WTC11 (cell line): ENCODE results near the gene GNAS-AS1. TPM values are rescaled to one million over a fixed set of nuclear protein-coding genes. Genes with fewer than 3 reads are reported as not detected.

Experiments used
- ATAC-seq: fragments of 200-7000 bp; cut with Tn5 transposase; 2 replicates; pipeline ENCODE4 v1.10.0; 2021; ENCODE audit warnings: mild to moderate bottlenecking, moderate library complexity
- CTCF ChIA-PET: fragments of 300-600 bp; sonication (Branson Sonifier 250); formaldehyde crosslinking; loops from one replicate; lab custom pipeline; 2021; ENCODE audit warnings: antibody characterized with exemption; lab: Charles Lee
- POLR2A ChIA-PET: fragments of 350-600 bp; sonication (Branson Sonifier 250); formaldehyde crosslinking; loops from one replicate; lab custom pipeline; 2021; ENCODE audit warnings: antibody characterized with exemption; lab: Charles Lee
- DNase-seq: peaks from one replicate; pipeline ENCODE4 v3.0.0; 2021; ENCODE audit warnings: low spot score
- H3K27ac Mint-ChIP-seq: 2 replicates; pipeline ENCODE4 v1.8.0; 2021; ENCODE audit warnings: mixed read lengths
- H3K27me3 Mint-ChIP-seq: 2 replicates; pipeline ENCODE4 v1.8.0; 2021; ENCODE audit warnings: low read depth, mild to moderate bottlenecking, moderate library complexity, mixed read lengths
- H3K36me3 Mint-ChIP-seq: 2 replicates; pipeline ENCODE4 v1.8.0; 2021; ENCODE audit warnings: mixed read lengths
- H3K4me1 Mint-ChIP-seq: 2 replicates; pipeline ENCODE4 v1.8.0; 2022; ENCODE audit warnings: mixed read lengths
- H3K4me3 Mint-ChIP-seq: 2 replicates; pipeline ENCODE4 v1.8.0; 2021; ENCODE audit warnings: mild to moderate bottlenecking, moderate library complexity, mixed read lengths
- H3K9me3 Mint-ChIP-seq: 2 replicates; pipeline ENCODE4 v1.8.0; 2021; ENCODE audit warnings: mixed read lengths
- ELF4 ChIP-seq: sonication (generic); formaldehyde crosslinking; IDR thresholded peaks from 2 replicates; pipeline ENCODE4 v1.8.1; 2022; ENCODE audit warnings: low read depth, mild to moderate bottlenecking, moderate library complexity, missing genetic modification reagents
- ESRRA ChIP-seq: sonication (generic); formaldehyde crosslinking; IDR thresholded peaks from 2 replicates; pipeline ENCODE4 v1.8.1; 2022; ENCODE audit warnings: mild to moderate bottlenecking, missing genetic modification reagents, borderline replicate concordance
- HMGA2 ChIP-seq: fragments of 250-450 bp; sonication (Bioruptor Pico); IDR thresholded peaks from 2 replicates; pipeline ENCODE4 v1.4.0; 2021; ENCODE audit warnings: mild to moderate bottlenecking, moderate library complexity
- MLX ChIP-seq: sonication (generic); formaldehyde crosslinking; IDR thresholded peaks from 2 replicates; pipeline ENCODE4 v1.8.1; 2023; ENCODE audit warnings: mild to moderate bottlenecking, missing genetic modification reagents, moderate library complexity
- NFE2L1 ChIP-seq: sonication (generic); formaldehyde crosslinking; IDR thresholded peaks from 2 replicates; pipeline ENCODE4 v1.8.1; 2023; ENCODE audit warnings: missing genetic modification reagents
- NFYB ChIP-seq: sonication (generic); formaldehyde crosslinking; conservative IDR thresholded peaks from 2 replicates; pipeline ENCODE4 v1.8.0; 2022; ENCODE audit warnings: low read depth, missing genetic modification reagents
- SMAD3 ChIP-seq: sonication (generic); formaldehyde crosslinking; IDR thresholded peaks from 2 replicates; pipeline ENCODE4 v1.8.0; 2022; ENCODE audit warnings: missing genetic modification reagents, mild to moderate bottlenecking, borderline replicate concordance
- TP53 ChIP-seq: sonication (generic); formaldehyde crosslinking; IDR thresholded peaks from 2 replicates; pipeline ENCODE4 v1.8.1; 2023; ENCODE audit warnings: mild to moderate bottlenecking, missing genetic modification reagents
- ZBTB21 ChIP-seq: sonication (generic); formaldehyde crosslinking; IDR thresholded peaks from 2 replicates; pipeline ENCODE4 v1.8.1; 2023; ENCODE audit warnings: mild to moderate bottlenecking, missing genetic modification reagents, borderline replicate concordance
- ZNF232 ChIP-seq: sonication (generic); formaldehyde crosslinking; IDR thresholded peaks from 2 replicates; pipeline ENCODE4 v1.8.0; 2022; ENCODE audit warnings: mild to moderate bottlenecking, missing genetic modification reagents
- ZNF423 ChIP-seq: fragments of 250-450 bp; sonication (Bioruptor Pico); IDR thresholded peaks from 2 replicates; pipeline ENCODE4 v2.1.2; 2022; ENCODE audit warnings: mild to moderate bottlenecking, moderate library complexity
- total RNA-seq: library from RNA; stranded (reverse); gene quantifications from 3 replicates; pipeline ENCODE4 v1.2.3, GENCODE V29; 2021
- TF ChIP-seq, protein P1 (sequence below): sonication (generic); formaldehyde crosslinking; IDR thresholded peaks from 2 replicates; pipeline ENCODE4 v1.8.0; 2022; ENCODE audit warnings: mild to moderate bottlenecking, missing genetic modification reagents
- TF ChIP-seq, protein P2 (sequence below): sonication (generic); formaldehyde crosslinking; IDR thresholded peaks from 2 replicates; pipeline ENCODE4 v1.8.1; 2023; ENCODE audit warnings: mild to moderate bottlenecking, missing genetic modification reagents
- TF ChIP-seq, protein P3 (sequence below): sonication (generic); formaldehyde crosslinking; IDR thresholded peaks from 2 replicates; pipeline ENCODE4 v1.8.0; 2022; ENCODE audit warnings: mild to moderate bottlenecking, missing genetic modification reagents
- TF ChIP-seq, protein P4 (sequence below): fragments of 250-450 bp; sonication (Bioruptor Pico); IDR thresholded peaks from 2 replicates; pipeline ENCODE4 v1.9.0; 2021; ENCODE audit warnings: mild to moderate bottlenecking
- TF ChIP-seq, protein P5 (sequence below): fragments of 200-600 bp; IDR thresholded peaks from 2 replicates; pipeline ENCODE4 v1.8.0; 2022; ENCODE audit warnings: antibody characterized with exemption
- TF ChIP-seq, protein P6 (sequence below): sonication (generic); formaldehyde crosslinking; IDR thresholded peaks from 2 replicates; pipeline ENCODE4 v1.8.0; 2023; ENCODE audit warnings: missing genetic modification reagents, mild to moderate bottlenecking, borderline replicate concordance
- TF ChIP-seq, protein P7 (sequence below): sonication (generic); formaldehyde crosslinking; IDR thresholded peaks from 2 replicates; pipeline ENCODE4 v1.8.1; 2022; ENCODE audit warnings: mild to moderate bottlenecking, moderate library complexity, missing genetic modification reagents

Gene GNAS-AS1
- total RNA-seq, 1 experiment from 2014 or later: 12.2 TPM

DNA sequence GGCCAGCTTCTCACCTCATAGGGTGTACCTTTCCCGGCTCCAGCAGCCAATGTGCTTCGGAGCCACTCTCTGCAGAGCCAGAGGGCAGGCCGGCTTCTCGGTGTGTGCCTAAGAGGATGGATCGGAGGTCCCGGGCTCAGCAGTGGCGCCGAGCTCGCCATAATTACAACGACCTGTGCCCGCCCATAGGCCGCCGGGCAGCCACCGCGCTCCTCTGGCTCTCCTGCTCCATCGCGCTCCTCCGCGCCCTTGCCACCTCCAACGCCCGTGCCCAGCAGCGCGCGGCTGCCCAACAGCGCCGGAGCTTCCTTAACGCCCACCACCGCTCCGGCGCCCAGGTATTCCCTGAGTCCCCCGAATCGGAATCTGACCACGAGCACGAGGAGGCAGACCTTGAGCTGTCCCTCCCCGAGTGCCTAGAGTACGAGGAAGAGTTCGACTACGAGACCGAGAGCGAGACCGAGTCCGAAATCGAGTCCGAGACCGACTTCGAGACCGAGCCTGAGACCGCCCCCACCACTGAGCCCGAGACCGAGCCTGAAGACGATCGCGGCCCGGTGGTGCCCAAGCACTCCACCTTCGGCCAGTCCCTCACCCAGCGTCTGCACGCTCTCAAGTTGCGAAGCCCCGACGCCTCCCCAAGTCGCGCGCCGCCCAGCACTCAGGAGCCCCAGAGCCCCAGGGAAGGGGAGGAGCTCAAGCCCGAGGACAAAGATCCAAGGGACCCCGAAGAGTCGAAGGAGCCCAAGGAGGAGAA lies 10.5 kb downstream of the GNAS-AS1 start:
- DNase-seq (peak; percentile 34), ATAC-seq (peak; percentile 3; the same call in 1 of the 2 replicates)
- ChIA-PET CTCF (interaction anchor here (0.5 to 6.0 kb wide), 15 partner anchors 11 to 359 kb away, joined by 3 to 63 read pairs (median 5); partner anchors contain the start of genes GNAS, GNAS-AS1 and STX16), POLR2A (interaction anchor here (0.7 to 4.1 kb wide), 5 partner anchors 12 to 451 kb away, joined by 3 to 25 read pairs (median 10); partner anchors contain the start of genes GNAS, STX16 and VAPB)
- Mint-ChIP-seq H3K4me1 (peaks cover 78% of the 10 kb centered on the region), H3K9me3 (no peaks in the 10 kb centered on the region), H3K36me3 (peaks cover 41% of the 10 kb centered on the region), H3K27ac (peak overlapping the region; percentile 90), H3K27me3 (peaks cover 17% of the 10 kb centered on the region), H3K4me3 (peak overlapping the region; percentile 91)
- no peak for TF ChIP-seq TP53 (CRISPR knock-in tag)
- no peak for TF ChIP-seq ESRRA (CRISPR knock-in tag)
- TF ChIP-seq, protein P1, sequence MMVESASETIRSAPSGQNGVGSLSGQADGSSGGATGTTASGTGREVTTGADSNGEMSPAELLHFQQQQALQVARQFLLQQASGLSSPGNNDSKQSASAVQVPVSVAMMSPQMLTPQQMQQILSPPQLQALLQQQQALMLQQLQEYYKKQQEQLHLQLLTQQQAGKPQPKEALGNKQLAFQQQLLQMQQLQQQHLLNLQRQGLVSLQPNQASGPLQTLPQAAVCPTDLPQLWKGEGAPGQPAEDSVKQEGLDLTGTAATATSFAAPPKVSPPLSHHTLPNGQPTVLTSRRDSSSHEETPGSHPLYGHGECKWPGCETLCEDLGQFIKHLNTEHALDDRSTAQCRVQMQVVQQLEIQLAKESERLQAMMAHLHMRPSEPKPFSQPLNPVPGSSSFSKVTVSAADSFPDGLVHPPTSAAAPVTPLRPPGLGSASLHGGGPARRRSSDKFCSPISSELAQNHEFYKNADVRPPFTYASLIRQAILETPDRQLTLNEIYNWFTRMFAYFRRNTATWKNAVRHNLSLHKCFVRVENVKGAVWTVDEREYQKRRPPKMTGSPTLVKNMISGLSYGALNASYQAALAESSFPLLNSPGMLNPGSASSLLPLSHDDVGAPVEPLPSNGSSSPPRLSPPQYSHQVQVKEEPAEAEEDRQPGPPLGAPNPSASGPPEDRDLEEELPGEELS (CRISPR knock-in tag): peak; percentile 13; the same call in 1 of the 2 replicates
- TF ChIP-seq, protein P2, sequence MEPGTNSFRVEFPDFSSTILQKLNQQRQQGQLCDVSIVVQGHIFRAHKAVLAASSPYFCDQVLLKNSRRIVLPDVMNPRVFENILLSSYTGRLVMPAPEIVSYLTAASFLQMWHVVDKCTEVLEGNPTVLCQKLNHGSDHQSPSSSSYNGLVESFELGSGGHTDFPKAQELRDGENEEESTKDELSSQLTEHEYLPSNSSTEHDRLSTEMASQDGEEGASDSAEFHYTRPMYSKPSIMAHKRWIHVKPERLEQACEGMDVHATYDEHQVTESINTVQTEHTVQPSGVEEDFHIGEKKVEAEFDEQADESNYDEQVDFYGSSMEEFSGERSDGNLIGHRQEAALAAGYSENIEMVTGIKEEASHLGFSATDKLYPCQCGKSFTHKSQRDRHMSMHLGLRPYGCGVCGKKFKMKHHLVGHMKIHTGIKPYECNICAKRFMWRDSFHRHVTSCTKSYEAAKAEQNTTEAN (CRISPR knock-in tag): no peak
- no peak for TF ChIP-seq SMAD3 (CRISPR knock-in tag)
- TF ChIP-seq NFYB (CRISPR knock-in tag): no peak
- no peak for TF ChIP-seq MLX (CRISPR knock-in tag)
- TF ChIP-seq, protein P3, sequence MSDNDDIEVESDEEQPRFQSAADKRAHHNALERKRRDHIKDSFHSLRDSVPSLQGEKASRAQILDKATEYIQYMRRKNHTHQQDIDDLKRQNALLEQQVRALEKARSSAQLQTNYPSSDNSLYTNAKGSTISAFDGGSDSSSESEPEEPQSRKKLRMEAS (CRISPR knock-in tag): peak; percentile 35; the same call in 1 of the 2 replicates
- TF ChIP-seq ZNF232 (CRISPR knock-in tag): no peak
- TF ChIP-seq HMGA2 (CRISPR knock-in tag): no peak
- no peak for TF ChIP-seq NFE2L1
- TF ChIP-seq ZNF423: no peak
- TF ChIP-seq, protein P4, sequence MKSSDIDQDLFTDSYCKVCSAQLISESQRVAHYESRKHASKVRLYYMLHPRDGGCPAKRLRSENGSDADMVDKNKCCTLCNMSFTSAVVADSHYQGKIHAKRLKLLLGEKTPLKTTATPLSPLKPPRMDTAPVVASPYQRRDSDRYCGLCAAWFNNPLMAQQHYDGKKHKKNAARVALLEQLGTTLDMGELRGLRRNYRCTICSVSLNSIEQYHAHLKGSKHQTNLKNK (CRISPR knock-in tag): no peak
- TF ChIP-seq, all 79 proteins: peak for 2

- peak; percentile 33 for ATAC-seq
- Mint-ChIP-seq H3K27me3 (peaks cover 17% of the 10 kb centered on the region), H3K27ac (peak overlapping the region; percentile 90; the same call in 1 of the 2 replicates), H3K4me1 (peaks cover 75% of the 10 kb centered on the region), H3K9me3 (no peaks in the 10 kb centered on the region), H3K4me3 (peak overlapping the region; percentile 91), H3K36me3 (peaks cover 41% of the 10 kb centered on the region)
- POLR2A ChIA-PET: interaction anchor here (1.1 to 4.1 kb wide), 4 partner anchors 10 to 219 kb away, joined by 3 to 25 read pairs (median 8); partner anchors contain the start of gene STX16
- CTCF ChIA-PET: interaction anchor here (0.7 to 6.0 kb wide), 24 partner anchors 10 to 358 kb away, joined by 3 to 63 read pairs (median 5); partner anchors contain the start of genes GNAS, GNAS-AS1 and STX16
- DNase-seq: peak; percentile 75
- TF ChIP-seq, protein P5, sequence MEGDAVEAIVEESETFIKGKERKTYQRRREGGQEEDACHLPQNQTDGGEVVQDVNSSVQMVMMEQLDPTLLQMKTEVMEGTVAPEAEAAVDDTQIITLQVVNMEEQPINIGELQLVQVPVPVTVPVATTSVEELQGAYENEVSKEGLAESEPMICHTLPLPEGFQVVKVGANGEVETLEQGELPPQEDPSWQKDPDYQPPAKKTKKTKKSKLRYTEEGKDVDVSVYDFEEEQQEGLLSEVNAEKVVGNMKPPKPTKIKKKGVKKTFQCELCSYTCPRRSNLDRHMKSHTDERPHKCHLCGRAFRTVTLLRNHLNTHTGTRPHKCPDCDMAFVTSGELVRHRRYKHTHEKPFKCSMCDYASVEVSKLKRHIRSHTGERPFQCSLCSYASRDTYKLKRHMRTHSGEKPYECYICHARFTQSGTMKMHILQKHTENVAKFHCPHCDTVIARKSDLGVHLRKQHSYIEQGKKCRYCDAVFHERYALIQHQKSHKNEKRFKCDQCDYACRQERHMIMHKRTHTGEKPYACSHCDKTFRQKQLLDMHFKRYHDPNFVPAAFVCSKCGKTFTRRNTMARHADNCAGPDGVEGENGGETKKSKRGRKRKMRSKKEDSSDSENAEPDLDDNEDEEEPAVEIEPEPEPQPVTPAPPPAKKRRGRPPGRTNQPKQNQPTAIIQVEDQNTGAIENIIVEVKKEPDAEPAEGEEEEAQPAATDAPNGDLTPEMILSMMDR: peak; percentile 30; the same call in 1 of the 2 replicates
- TF ChIP-seq, protein P6, sequence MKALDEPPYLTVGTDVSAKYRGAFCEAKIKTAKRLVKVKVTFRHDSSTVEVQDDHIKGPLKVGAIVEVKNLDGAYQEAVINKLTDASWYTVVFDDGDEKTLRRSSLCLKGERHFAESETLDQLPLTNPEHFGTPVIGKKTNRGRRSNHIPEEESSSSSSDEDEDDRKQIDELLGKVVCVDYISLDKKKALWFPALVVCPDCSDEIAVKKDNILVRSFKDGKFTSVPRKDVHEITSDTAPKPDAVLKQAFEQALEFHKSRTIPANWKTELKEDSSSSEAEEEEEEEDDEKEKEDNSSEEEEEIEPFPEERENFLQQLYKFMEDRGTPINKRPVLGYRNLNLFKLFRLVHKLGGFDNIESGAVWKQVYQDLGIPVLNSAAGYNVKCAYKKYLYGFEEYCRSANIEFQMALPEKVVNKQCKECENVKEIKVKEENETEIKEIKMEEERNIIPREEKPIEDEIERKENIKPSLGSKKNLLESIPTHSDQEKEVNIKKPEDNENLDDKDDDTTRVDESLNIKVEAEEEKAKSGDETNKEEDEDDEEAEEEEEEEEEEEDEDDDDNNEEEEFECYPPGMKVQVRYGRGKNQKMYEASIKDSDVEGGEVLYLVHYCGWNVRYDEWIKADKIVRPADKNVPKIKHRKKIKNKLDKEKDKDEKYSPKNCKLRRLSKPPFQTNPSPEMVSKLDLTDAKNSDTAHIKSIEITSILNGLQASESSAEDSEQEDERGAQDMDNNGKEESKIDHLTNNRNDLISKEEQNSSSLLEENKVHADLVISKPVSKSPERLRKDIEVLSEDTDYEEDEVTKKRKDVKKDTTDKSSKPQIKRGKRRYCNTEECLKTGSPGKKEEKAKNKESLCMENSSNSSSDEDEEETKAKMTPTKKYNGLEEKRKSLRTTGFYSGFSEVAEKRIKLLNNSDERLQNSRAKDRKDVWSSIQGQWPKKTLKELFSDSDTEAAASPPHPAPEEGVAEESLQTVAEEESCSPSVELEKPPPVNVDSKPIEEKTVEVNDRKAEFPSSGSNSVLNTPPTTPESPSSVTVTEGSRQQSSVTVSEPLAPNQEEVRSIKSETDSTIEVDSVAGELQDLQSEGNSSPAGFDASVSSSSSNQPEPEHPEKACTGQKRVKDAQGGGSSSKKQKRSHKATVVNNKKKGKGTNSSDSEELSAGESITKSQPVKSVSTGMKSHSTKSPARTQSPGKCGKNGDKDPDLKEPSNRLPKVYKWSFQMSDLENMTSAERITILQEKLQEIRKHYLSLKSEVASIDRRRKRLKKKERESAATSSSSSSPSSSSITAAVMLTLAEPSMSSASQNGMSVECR (CRISPR knock-in tag): no peak
- TF ChIP-seq ZBTB21 (CRISPR knock-in tag) (no peak), ELF4 (CRISPR knock-in tag) (no peak)
- TF ChIP-seq, protein P1 (CRISPR knock-in tag): peak; percentile 61; the same call in 1 of the 2 replicates
- TF ChIP-seq, protein P7, sequence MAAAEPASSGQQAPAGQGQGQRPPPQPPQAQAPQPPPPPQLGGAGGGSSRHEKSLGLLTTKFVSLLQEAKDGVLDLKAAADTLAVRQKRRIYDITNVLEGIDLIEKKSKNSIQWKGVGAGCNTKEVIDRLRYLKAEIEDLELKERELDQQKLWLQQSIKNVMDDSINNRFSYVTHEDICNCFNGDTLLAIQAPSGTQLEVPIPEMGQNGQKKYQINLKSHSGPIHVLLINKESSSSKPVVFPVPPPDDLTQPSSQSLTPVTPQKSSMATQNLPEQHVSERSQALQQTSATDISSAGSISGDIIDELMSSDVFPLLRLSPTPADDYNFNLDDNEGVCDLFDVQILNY (CRISPR knock-in tag): peak; percentile 65; the same call in 1 of the 2 replicates
These were observed 11.2 kb downstream of the GNAS-AS1 start for GRCh38 chr20:58839474-58839874.
